SW 1271 (cell line): ENCODE data around the gene LMNTD1.
"Not testable (repeated sequence)": the region's sequence is repeated elsewhere in the genome, so short reads cannot be mapped to it uniquely, and the experiment has no call there.

ENCODE experiments used
- DNase-seq, 2 experiments: peaks; one replicate each; lab custom pipeline; 2025; lab: John Stamatoyannopoulos, UW

Gene LMNTD1

DNA sequence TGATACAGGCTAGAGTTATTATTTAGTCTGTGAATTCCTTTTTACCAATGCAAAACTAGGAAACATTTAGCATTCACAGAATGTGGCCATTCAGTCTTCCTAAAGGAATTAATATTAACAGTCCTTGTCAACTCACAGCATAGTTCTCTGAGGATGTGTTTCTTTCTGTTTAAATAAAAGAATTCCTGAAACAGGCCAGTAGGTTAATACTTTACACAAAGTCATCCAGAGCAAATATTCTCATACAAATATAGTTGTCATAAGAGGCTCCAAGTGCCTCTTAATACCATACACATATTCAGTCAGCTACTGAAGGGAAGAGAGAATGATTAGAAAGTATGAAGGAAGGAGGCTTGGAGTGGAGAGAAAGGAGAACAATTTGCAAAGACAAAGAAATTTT, 120.1 kb downstream of the LMNTD1 start:
- DNase-seq, result no peak

DNA sequence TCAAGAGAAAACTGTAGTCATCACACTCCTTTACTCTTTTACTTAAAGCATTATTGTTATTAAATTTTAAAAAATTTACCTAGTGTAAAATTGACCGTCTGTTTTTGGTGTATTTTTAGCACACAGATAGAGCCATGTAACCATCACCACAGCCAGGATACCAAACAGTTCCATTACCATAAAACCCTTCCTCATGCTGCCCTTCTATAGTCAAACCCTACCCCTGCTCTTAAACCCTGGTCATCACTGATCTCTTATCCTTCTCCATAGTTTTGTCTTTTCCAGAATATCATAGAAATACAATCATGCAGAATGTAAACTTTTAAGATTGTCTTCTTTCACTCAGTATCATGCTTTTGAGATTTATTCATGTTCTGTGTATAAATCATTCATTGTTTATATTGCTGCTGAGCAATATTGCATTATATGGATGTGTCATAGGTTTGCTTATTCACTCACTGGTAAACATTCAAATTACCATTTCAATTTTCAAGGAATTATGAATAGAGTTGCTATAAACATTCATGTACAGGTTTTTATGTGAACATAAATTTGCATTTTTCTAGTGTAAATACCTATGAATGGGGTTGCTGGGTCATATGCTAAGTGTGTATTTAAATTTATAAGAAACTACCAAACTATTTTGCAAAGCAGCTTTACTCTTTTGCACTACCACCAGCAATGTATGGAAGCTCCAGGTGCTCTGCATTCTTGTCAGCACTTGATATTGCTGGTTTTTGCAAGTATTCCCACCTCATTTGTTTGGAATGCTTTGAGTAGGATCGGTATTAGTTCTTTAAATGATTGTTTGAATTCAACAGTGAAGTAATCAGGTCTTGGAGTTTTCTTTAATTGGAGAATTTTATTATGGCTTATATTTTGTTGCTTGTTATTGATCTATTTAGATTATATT, 125.5 kb downstream of the LMNTD1 start:
- DNase-seq, result no peak

DNA sequence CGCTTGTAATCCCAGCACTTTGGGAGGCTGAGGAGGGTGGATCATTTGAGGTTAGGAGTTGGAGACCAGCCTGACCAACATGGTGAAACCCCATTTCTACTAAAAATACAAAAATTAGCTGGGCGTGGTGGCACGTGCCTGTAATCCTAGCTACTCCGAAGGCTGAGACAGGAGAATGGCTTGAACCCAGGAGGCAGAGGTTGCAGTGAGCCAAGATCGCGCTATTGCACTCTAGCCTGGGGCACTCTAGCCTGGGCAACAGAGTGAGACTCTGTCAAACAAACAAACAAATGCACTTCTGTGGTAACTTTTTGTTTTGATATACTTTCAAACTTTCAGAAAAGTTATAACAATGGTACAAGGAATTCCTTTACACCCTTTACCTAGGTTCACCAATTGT, 126.3 kb downstream of the LMNTD1 start:
- not testable (repeated sequence) for DNase-seq
